Gastrocnemius medialis (tissue), 4 donors: ENCODE measurements around the gene EMC6.

Experiments
- CTCF ChIP-seq, 5 experiments: fragments of 450-650 bp in 3 of 5; fragments of 200-600 bp in 2 of 5; sonication (generic) in 2 of 5; IDR thresholded peaks in 4 of 5; conservative IDR thresholded peaks in 1 of 5; 1 replicate in 4 of 5; 2 replicates in 1 of 5; pipeline ENCODE4 v1.5.1; 2016 to 2019; ENCODE audit warnings: antibody characterized with exemption in 5 of 5, mild to moderate bottlenecking in 3 of 5, moderate library complexity in 3 of 5
- POLR2A ChIP-seq, 2 donors: fragments of 450-650 bp; IDR thresholded peaks; one replicate each; pipeline ENCODE4 v1.6.1; 2017; ENCODE audit warnings: antibody characterized with exemption in 2 of 2, mild to moderate bottlenecking in 2 of 2, moderate library complexity in 2 of 2

- TF ChIP-seq CTCF (IDR thresholded peaks at IDR 0.05 in 4 of 5, conservative IDR thresholded peaks at IDR 0.05 in 1 of 5), result no peak
- TF ChIP-seq POLR2A (IDR thresholded peaks at IDR 0.05), result no peak
These were observed 11.1 kb upstream of the EMC6 start for GRCh38 chr17:3657588-3657869.
